HCT116 (cell line): ENCODE results near the gene ALAS1. TPM values are rescaled to one million over a fixed set of nuclear protein-coding genes. Genes with fewer than 3 reads are reported as not detected.

Source experiments
- ATAC-seq: fragments of 200-7000 bp; cut with Tn5 transposase; 2 replicates; pipeline ENCODE4 v1.9.1; 2020; ENCODE audit warnings: mild to moderate bottlenecking, moderate library complexity
- BruUV-seq: library from RNA; stranded (reverse); fragments of 400-500 nt; replicated peaks from 2 replicates; lab custom pipeline; 2021; lab: Mats Ljungman, UMichigan
- CTCF ChIA-PET: fragments of 300-600 bp; sonication (Branson Sonifier 250); formaldehyde crosslinking; loops from one replicate; lab custom pipeline; 2021; ENCODE audit warnings: antibody characterized with exemption; lab: Charles Lee
- POLR2A ChIA-PET: fragments of 300-600, 350-600 bp; sonication (Branson Sonifier 250); formaldehyde crosslinking; loops from one replicate; lab custom pipeline; 2021; ENCODE audit warnings: antibody characterized with exemption; lab: Charles Lee
- RAD21 ChIA-PET, 2 experiments: fragments of 300-600 bp; sonication (Branson Sonifier 250); formaldehyde crosslinking; loops; one replicate each; lab custom pipeline; 2023; ENCODE audit warnings: low total read pairs in 2 of 2; ENCODE audit not compliant: uncharacterized antibody in 2 of 2, unreplicated experiment in 2 of 2, low non-redundant PET in 1 of 2; lab: Charles Lee
- DNase-seq: peaks from one replicate; pipeline ENCODE4 v3.0.0-alpha.2; 2010; ENCODE audit warnings: low read depth, low spot score
- H2AFZ ChIP-seq: fragments of 200-600 bp; shearing (Covaris generic), sonication (generic); 2 replicates; pipeline ENCODE4 v1.6.1; 2017; ENCODE audit warnings: low read depth, mixed run types, mixed read lengths, antibody characterized with exemption, low read length; ENCODE audit not compliant: poor library complexity, severe bottlenecking
- H3K27ac ChIP-seq: 2 replicates; pipeline ENCODE4 v1.5.1; 2012; ENCODE audit warnings: low read depth, low read length
- H3K27me3 ChIP-seq: fragments of 200-600 bp; sonication (generic); 2 replicates; pipeline ENCODE4 v1.6.1; 2016; ENCODE audit warnings: mixed run types, low read length, mixed read lengths; ENCODE audit not compliant: insufficient read depth
- H3K36me3 ChIP-seq, 2 experiments: fragments of 200-500 bp in 1 of 2; fragments of 200-600 bp in 1 of 2; sonication (Bioruptor generic) in 1 of 2; sonication (generic) in 1 of 2; 2 replicates each; pipeline versions ENCODE4 v1.5.1 to v1.6.1; 2014 to 2016; ENCODE audit warnings: low read length in 2 of 2, inconsistent platforms in 1 of 2, mixed read lengths in 1 of 2, mixed run types in 1 of 2; ENCODE audit not compliant: insufficient read depth in 2 of 2, control insufficient read depth in 1 of 2
- H3K4me1 ChIP-seq, 2 experiments: fragments of 200-600 bp in 1 of 2; sonication (generic) in 1 of 2; 2 replicates each; pipeline versions ENCODE4 v1.5.1 to v1.6.1; 2012 to 2017; ENCODE audit warnings: low read length in 2 of 2, inconsistent platforms in 1 of 2, mild to moderate bottlenecking in 1 of 2, mixed read lengths in 1 of 2, mixed run types in 1 of 2, moderate library complexity in 1 of 2; ENCODE audit not compliant: insufficient read depth in 2 of 2, control insufficient read depth in 1 of 2
- H3K4me2 ChIP-seq: fragments of 200-600 bp; sonication (generic); 2 replicates; pipeline ENCODE4 v1.6.1; 2017; ENCODE audit warnings: mixed run types, low read length, mixed read lengths
- H3K4me3 ChIP-seq, 2 experiments: fragments of 200-600 bp in 1 of 2; sonication (generic) in 1 of 2; replicated peaks in 1 of 2; 2 replicates each; pipeline ENCODE4 v1.5.1; 2011 to 2016; ENCODE audit warnings: low read length in 2 of 2, control low read depth in 1 of 2, low read depth in 1 of 2, mild to moderate bottlenecking in 1 of 2, mixed read lengths in 1 of 2, mixed run types in 1 of 2
- H3K79me2 ChIP-seq: fragments of 200-600 bp; sonication (generic); 2 replicates; pipeline ENCODE4 v1.6.1; 2017; ENCODE audit warnings: mild to moderate bottlenecking, mixed run types, low read length, moderate library complexity, mixed read lengths; ENCODE audit not compliant: insufficient read depth
- H3K9ac ChIP-seq: fragments of 200-600 bp; sonication (generic); 2 replicates; pipeline ENCODE4 v1.6.1; 2016; ENCODE audit warnings: low read length, mixed read lengths
- H3K9me2 ChIP-seq: fragments of 200-600 bp; sonication (generic), shearing (Covaris generic); 2 replicates; pipeline ENCODE4 v1.6.1; 2017; ENCODE audit warnings: mixed run types, mild to moderate bottlenecking, moderate library complexity; ENCODE audit not compliant: insufficient read depth
- H3K9me3 ChIP-seq, 2 experiments: fragments of 200-500 bp in 1 of 2; fragments of 200-600 bp in 1 of 2; sonication (Bioruptor generic) in 1 of 2; sonication (generic) in 1 of 2; 2 replicates each; pipeline ENCODE4 v1.6.1; 2014 to 2017; ENCODE audit warnings: low read length in 2 of 2, mixed read lengths in 2 of 2, inconsistent platforms in 1 of 2, low read depth in 1 of 2, mild to moderate bottlenecking in 1 of 2, mixed run types in 1 of 2, moderate library complexity in 1 of 2; ENCODE audit not compliant: control insufficient read depth in 1 of 2, insufficient read depth in 1 of 2
- H4K20me1 ChIP-seq: fragments of 200-600 bp; sonication (generic), shearing (Covaris generic); 2 replicates; pipeline ENCODE4 v1.6.1; 2017; ENCODE audit warnings: mixed run types, mild to moderate bottlenecking, moderate library complexity; ENCODE audit not compliant: insufficient read depth
- CEBPB ChIP-seq: IDR thresholded peaks from 2 replicates; pipeline ENCODE4 v1.6.1; 2012; ENCODE audit warnings: low read depth
- EGR1 ChIP-seq: IDR thresholded peaks from 2 replicates; pipeline ENCODE4 v1.6.1; 2012; ENCODE audit warnings: low read depth
- ELF1 ChIP-seq: IDR thresholded peaks from 2 replicates; pipeline ENCODE4 v1.6.1; 2012; ENCODE audit warnings: low read depth, borderline replicate concordance
- EZH2 ChIP-seq: fragments of 200-600 bp; sonication (generic); IDR thresholded peaks from 2 replicates; pipeline ENCODE4 v1.6.1; 2017; ENCODE audit warnings: antibody characterized with exemption, mixed run types
- EZH2phosphoT487 ChIP-seq: fragments of 200-600 bp; IDR thresholded peaks from 2 replicates; pipeline ENCODE4 v1.6.1; 2018; ENCODE audit warnings: antibody characterized with exemption, borderline replicate concordance
- JUND ChIP-seq: IDR thresholded peaks from 2 replicates; pipeline ENCODE4 v1.6.1; 2012
- POLR2A ChIP-seq: IDR thresholded peaks from 2 replicates; pipeline ENCODE4 v1.7.0; 2011; ENCODE audit warnings: borderline replicate concordance; ENCODE audit not compliant: insufficient read depth, insufficient read length; ENCODE audit errors: extremely low read depth
- POLR2AphosphoS5 ChIP-seq: IDR thresholded peaks from 2 replicates; pipeline ENCODE4 v1.6.1; 2011; ENCODE audit warnings: mild to moderate bottlenecking, low read depth, low read length, moderate library complexity
- RAD21 ChIP-seq: IDR thresholded peaks from 2 replicates; pipeline ENCODE4 v1.6.1; 2012; ENCODE audit warnings: low read depth, mild to moderate bottlenecking
- SP1 ChIP-seq: IDR thresholded peaks from 2 replicates; pipeline ENCODE4 v1.6.1; 2012; ENCODE audit warnings: low read depth
- SRF ChIP-seq: IDR thresholded peaks from 2 replicates; pipeline ENCODE4 v1.6.1; 2012; ENCODE audit warnings: low read depth
- TCF7L2 ChIP-seq: IDR thresholded peaks from 2 replicates; pipeline ENCODE4 v1.7.0; 2011; ENCODE audit warnings: borderline replicate concordance, inconsistent platforms; ENCODE audit not compliant: insufficient read depth, insufficient read length; ENCODE audit errors: extremely low read depth
- YY1 ChIP-seq: IDR thresholded peaks from 2 replicates; pipeline ENCODE4 v1.6.1; 2011; ENCODE audit warnings: low read length, low read depth, moderate library complexity, mild to moderate bottlenecking; ENCODE audit not compliant: insufficient replicate concordance; ENCODE audit errors: extremely low read depth
- ZNF274 ChIP-seq: fragments of 200-500 bp; sonication (Bioruptor generic); IDR thresholded peaks from 2 replicates; pipeline ENCODE4 v1.6.1; 2014; ENCODE audit warnings: mild to moderate bottlenecking, low read depth, low read length, inconsistent platforms
- intact Hi-C: fragments of 100-400 bp; cut with micrococcal nuclease; formaldehyde crosslinking; loops from 2 replicates; pipeline ENCODE4 v1.10.0; 2022
- total RNA-seq: library from RNA; stranded (reverse); gene quantifications from one replicate; pipeline ENCODE4 v1.2.1, GENCODE V29; 2021; ENCODE audit not compliant: unreplicated experiment
- TF ChIP-seq, protein P1 (sequence below): IDR thresholded peaks from 2 replicates; pipeline ENCODE4 v1.6.1; 2012
- TF ChIP-seq, protein P2 (sequence below): IDR thresholded peaks from 2 replicates; pipeline ENCODE4 v1.6.1; 2012; ENCODE audit warnings: low read depth
- TF ChIP-seq, protein P3 (sequence below), 3 experiments: fragments of 200-600 bp in 1 of 3; sonication (generic) in 1 of 3; IDR thresholded peaks in 2 of 3; conservative IDR thresholded peaks in 1 of 3; 2 replicates each; pipeline ENCODE4 v1.5.1; 2012 to 2017; ENCODE audit warnings: low read depth in 2 of 3, low read length in 2 of 3, antibody characterized with exemption in 1 of 3, borderline replicate concordance in 1 of 3, control low read depth in 1 of 3, mild to moderate bottlenecking in 1 of 3, mixed read lengths in 1 of 3, mixed run types in 1 of 3, moderate library complexity in 1 of 3; ENCODE audit not compliant: insufficient read depth in 1 of 3

ALAS1 gene
- total RNA-seq, 1 experiment from 2014 or later = 74.0 TPM

DNA sequence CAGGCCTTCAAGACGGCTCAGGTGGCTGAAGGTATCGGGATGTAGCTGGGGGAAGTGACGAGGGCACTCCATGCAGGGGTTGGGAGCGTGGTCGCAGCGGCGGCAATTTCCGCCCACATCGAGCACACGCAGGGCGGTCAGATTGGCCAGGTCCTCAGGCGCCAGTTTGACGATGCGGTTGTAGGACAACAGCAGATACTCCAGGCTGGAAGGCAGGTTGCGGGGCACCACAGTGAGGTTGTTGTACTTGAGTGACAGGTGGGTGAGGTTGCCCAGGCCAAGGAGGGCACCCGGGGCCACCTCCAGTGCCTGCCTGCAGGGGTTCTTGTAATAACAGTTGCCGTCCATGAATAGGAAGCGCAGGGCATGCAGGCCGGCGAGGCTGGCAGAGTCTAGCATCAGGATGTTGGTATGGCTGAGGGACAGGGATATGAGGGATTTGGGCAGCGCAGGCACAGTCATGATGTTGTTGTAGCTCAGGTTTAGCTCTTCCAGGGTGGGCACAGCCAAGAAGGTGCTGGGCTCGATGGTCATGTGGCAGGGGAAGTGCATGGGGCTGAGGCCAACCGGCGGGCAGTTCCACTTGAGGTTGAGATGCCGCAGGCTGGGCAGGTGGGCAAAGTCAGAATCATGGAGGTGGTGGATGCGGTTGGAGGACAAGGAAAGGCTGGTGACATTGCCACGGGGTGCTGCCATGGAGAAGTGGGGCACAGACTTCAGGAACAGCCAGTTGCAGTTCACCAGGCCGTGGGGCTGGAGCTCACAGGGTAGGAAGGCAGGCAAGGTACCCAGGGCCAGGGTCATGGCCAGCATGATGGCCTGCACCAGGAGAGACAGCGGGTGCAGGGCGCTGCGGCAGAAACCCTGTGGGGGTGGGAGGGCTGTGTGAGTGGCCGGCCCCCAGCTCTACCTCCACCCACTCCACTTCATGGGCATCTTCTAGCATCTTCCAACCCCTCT lies 25.8 kb downstream of the ALAS1 start (continued):
- TF ChIP-seq ZNF274 = no peak

DNA sequence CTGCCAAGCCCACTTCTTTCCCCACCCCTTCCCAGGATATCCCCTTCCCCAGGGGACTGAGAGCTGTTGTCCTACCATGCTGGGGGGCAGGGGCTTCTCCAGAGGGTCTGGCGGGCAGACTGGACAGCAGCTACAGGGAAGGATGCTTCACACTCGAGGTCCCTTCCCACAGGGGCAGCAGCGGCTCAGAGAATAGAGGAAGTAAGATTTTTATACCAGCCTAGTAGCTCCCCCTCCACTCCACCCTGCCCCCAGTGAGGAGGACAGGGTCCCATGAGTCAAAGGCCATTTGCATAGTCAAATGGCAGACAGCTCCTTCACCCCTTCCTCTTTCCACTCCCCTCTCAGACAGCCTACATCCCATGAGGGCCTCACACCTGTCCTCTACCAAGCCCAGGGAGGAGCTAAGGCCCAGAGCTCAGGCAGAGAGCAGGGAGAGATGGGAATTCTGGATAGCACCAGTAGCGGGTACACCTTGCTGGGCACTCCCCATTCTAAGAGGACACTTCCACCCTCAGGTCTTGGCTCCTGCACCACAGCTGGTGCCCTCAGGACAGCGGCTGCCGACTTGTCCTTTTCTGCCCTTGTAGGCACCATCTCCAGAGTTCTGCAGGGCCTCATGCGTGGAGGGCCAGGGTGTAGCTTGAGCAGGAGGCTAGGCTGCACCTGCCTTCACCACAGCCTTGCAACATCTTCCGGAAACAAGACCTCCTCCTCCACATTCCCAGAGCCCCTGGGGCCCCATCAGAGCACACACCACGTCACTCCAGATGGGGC lies 27.7 kb downstream of the ALAS1 start, which contains the start of gene TLR9:
Gene TLR9, minus strand, starts transcription at position 194 of the 777 bp plus-strand sequence. Its CDS starts 116 bp downstream, at position 78.
- Histone ChIP-seq H3K9me3 (no peaks in the 10 kb centered on the region), H2AFZ (no peak within 1 kb of the TSS), H3K9me2 (no peaks in the 10 kb centered on the region), H3K27me3 (no peaks in the 10 kb centered on the region), H3K36me3 (peaks cover 10 to 11% of the 10 kb centered on the region in 2 experiments; a peak in 3 of 4 replicates), H3K79me2 (no peaks in the 10 kb centered on the region), H3K27ac (no peak within 1 kb of the TSS), H3K4me3 (no peak within 1 kb of the TSS), H3K4me2 (no peak within 1 kb of the TSS), H3K9ac (no peak within 1 kb of the TSS), H3K4me1 (peaks cover 0 to 2% of the 10 kb centered on the region in 2 experiments; a peak in 1 of 4 replicates), H4K20me1 (no peaks in the 10 kb centered on the region)
- no peak for TF ChIP-seq ZNF274
- TF ChIP-seq JUND = no peak
- TF ChIP-seq, protein P1, sequence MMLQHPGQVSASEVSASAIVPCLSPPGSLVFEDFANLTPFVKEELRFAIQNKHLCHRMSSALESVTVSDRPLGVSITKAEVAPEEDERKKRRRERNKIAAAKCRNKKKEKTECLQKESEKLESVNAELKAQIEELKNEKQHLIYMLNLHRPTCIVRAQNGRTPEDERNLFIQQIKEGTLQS = no peak
- TF ChIP-seq POLR2A = no peak
- TF ChIP-seq CEBPB = no peak
- TF ChIP-seq SP1 = no peak
- TF ChIP-seq, protein P2, sequence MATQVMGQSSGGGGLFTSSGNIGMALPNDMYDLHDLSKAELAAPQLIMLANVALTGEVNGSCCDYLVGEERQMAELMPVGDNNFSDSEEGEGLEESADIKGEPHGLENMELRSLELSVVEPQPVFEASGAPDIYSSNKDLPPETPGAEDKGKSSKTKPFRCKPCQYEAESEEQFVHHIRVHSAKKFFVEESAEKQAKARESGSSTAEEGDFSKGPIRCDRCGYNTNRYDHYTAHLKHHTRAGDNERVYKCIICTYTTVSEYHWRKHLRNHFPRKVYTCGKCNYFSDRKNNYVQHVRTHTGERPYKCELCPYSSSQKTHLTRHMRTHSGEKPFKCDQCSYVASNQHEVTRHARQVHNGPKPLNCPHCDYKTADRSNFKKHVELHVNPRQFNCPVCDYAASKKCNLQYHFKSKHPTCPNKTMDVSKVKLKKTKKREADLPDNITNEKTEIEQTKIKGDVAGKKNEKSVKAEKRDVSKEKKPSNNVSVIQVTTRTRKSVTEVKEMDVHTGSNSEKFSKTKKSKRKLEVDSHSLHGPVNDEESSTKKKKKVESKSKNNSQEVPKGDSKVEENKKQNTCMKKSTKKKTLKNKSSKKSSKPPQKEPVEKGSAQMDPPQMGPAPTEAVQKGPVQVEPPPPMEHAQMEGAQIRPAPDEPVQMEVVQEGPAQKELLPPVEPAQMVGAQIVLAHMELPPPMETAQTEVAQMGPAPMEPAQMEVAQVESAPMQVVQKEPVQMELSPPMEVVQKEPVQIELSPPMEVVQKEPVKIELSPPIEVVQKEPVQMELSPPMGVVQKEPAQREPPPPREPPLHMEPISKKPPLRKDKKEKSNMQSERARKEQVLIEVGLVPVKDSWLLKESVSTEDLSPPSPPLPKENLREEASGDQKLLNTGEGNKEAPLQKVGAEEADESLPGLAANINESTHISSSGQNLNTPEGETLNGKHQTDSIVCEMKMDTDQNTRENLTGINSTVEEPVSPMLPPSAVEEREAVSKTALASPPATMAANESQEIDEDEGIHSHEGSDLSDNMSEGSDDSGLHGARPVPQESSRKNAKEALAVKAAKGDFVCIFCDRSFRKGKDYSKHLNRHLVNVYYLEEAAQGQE = no peak
- TF ChIP-seq TCF7L2 = no peak
- TF ChIP-seq EZH2 = no peak
- TF ChIP-seq SRF = no peak
- TF ChIP-seq RAD21 = no peak
- TF ChIP-seq EGR1 = no peak
- TF ChIP-seq, protein P3, sequence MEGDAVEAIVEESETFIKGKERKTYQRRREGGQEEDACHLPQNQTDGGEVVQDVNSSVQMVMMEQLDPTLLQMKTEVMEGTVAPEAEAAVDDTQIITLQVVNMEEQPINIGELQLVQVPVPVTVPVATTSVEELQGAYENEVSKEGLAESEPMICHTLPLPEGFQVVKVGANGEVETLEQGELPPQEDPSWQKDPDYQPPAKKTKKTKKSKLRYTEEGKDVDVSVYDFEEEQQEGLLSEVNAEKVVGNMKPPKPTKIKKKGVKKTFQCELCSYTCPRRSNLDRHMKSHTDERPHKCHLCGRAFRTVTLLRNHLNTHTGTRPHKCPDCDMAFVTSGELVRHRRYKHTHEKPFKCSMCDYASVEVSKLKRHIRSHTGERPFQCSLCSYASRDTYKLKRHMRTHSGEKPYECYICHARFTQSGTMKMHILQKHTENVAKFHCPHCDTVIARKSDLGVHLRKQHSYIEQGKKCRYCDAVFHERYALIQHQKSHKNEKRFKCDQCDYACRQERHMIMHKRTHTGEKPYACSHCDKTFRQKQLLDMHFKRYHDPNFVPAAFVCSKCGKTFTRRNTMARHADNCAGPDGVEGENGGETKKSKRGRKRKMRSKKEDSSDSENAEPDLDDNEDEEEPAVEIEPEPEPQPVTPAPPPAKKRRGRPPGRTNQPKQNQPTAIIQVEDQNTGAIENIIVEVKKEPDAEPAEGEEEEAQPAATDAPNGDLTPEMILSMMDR (IDR thresholded peaks at IDR 0.05 in 2 of 3, conservative IDR thresholded peaks at IDR 0.05 in 1 of 3; ENCODE audit: borderline replicate concordance in 1 of 3, insufficient read depth in 1 of 3, low read depth in 2 of 3, low read length in 2 of 3) = no peak
- TF ChIP-seq YY1 = no peak
- no peak for TF ChIP-seq ELF1
- TF ChIP-seq EZH2phosphoT487 = no peak
- TF ChIP-seq POLR2AphosphoS5 = no peak
- ATAC-seq (no peak), DNase-seq (no peak)
- ChIA-PET POLR2A (no interaction called here), RAD21 (interaction anchor here in 1 of 2 experiments (0.9 kb wide), 1 partner anchor 221 kb away, joined by 3 read pairs; no protein-coding TSS in a partner anchor), CTCF (no interaction called here)
- BruUV-seq = no TSS peak
- intact Hi-C loops = no loop called here
